Lower leg skin (tissue), 4 donors: ENCODE data around the gene S1PR4. TPM values are rescaled to one million over a fixed set of nuclear protein-coding genes. Genes with fewer than 3 reads are reported as not detected.

ENCODE experiments used
- DNase-seq, 2 donors: peaks; one replicate each; pipeline ENCODE4 v3.0.0-alpha.2; 2019; ENCODE audit warnings: low spot score in 2 of 2
- H3K4me3 ChIP-seq: fragments of 200-600 bp; sonication (generic); 2 replicates; pipeline ENCODE4 v1.5.1; 2017; ENCODE audit warnings: mild to moderate bottlenecking, low read depth; ENCODE audit not compliant: poor library complexity, severe bottlenecking
- CTCF ChIP-seq, 3 donors: fragments of 450-650 bp; IDR thresholded peaks; one replicate each; pipeline ENCODE4 v1.5.1; 2016; ENCODE audit warnings: antibody characterized with exemption in 3 of 3, mild to moderate bottlenecking in 3 of 3, moderate library complexity in 2 of 3
- POLR2A ChIP-seq, 2 donors: fragments of 450-650 bp; IDR thresholded peaks; one replicate each; pipeline ENCODE4 v1.6.1; 2016 to 2017; ENCODE audit warnings: antibody characterized with exemption in 2 of 2, mild to moderate bottlenecking in 1 of 2, moderate library complexity in 1 of 2
- WGBS, 2 donors: methylation state at CpG; one replicate each; pipeline ENCODE4 v1.1.5; 2018; 5-methylcytosine and 5-hydroxymethylcytosine counted together
- intact Hi-C: fragments of 100-400 bp; cut with DNase I; formaldehyde crosslinking; loops from one replicate; pipeline ENCODE4 v1.15.0; 2023; ENCODE audit warnings: low total_unique reads
- total RNA-seq, 4 donors: library from RNA; depleted of rRNA; stranded (reverse); fragments of >200 nt; gene quantifications; one replicate each; pipeline ENCODE4 v1.1.0, GENCODE V29; 2016

S1PR4 gene
- total RNA-seq, 4 donors from 2014 or later, result 0.19 to 3.4 (median 2.2) TPM; not detected in 1

- TF ChIP-seq POLR2A (IDR thresholded peaks at IDR 0.05) (no peak), CTCF (IDR thresholded peaks at IDR 0.05) (no peak)
- no peak for DNase-seq
- 0% methylated on average over 6 of the region's 9 CpGs for WGBS, 2 donors
- no peak overlapping the region for H3K4me3 ChIP-seq
- intact Hi-C loops, result no loop called here
Observed at GRCh38 chr19:3225169-3225485, 46.6 kb downstream of the S1PR4 start.

GRCh38 chr19:3225677-3226093 is 47.1 kb downstream of the S1PR4 start:
- intact Hi-C loops, result no loop called here
- DNase-seq, result no peak
- H3K4me3 ChIP-seq, result no peak overlapping the region
- 30 to 37% methylated on average over 12 to 15 of the region's 16 CpGs for WGBS, 2 donors
- TF ChIP-seq POLR2A (IDR thresholded peaks at IDR 0.05) (no peak), CTCF (IDR thresholded peaks at IDR 0.05) (no peak)

GRCh38 chr19:3227054-3227626 is 48.6 kb downstream of the S1PR4 start:
- intact Hi-C loops, result no loop called here
- WGBS, 2 donors, result 49 to 60% methylated on average over 12 of the region's 12 CpGs
- no peak for DNase-seq
- H3K4me3 ChIP-seq, result no peak overlapping the region
- TF ChIP-seq POLR2A (IDR thresholded peaks at IDR 0.05) (no peak), CTCF (IDR thresholded peaks at IDR 0.05) (no peak)

- no peak for TF ChIP-seq CTCF (IDR thresholded peaks at IDR 0.05)
- no peak for TF ChIP-seq POLR2A (IDR thresholded peaks at IDR 0.05)
- WGBS, 2 donors, result 54 to 59% methylated on average over 9 of the region's 9 CpGs
- DNase-seq, result no peak
- H3K4me3 ChIP-seq, result no peak overlapping the region
- intact Hi-C loops, result no loop called here
Observed at GRCh38 chr19:3229346-3229743, 50.8 kb downstream of the S1PR4 start.

Other genes with a start within 250 kb of the S1PR4 start
- gene ZNF77, start 233.8 kb upstream of the S1PR4 start, total RNA-seq, result 1 to 10 TPM; 3.7 to 5.9 (median 4.8) TPM
- gene TLE6, start 201.2 kb upstream of the S1PR4 start, total RNA-seq, result 1 to 10 TPM in 2 of 4 donors, not detected in 2; 1.5 to 1.8 TPM
- gene TLE2, start 149.5 kb upstream of the S1PR4 start, total RNA-seq, result 10 to 100 TPM; 25.3 to 40.1 (median 33.5) TPM
- 100 to 1,000 TPM; 329 to 533 (median 387) TPM for gene TLE5, start 116.3 kb upstream of the S1PR4 start, total RNA-seq
- gene GNA11, start 84.4 kb upstream of the S1PR4 start, total RNA-seq, result 10 to 100 TPM; 42.5 to 63.8 (median 56.5) TPM
- 100 to 1,000 TPM in 1 of 4 donors, 10 to 100 TPM in 3; 74.3 to 105 (median 84.2) TPM for gene GNA15, start 42.7 kb upstream of the S1PR4 start, total RNA-seq
- 10 to 100 TPM; 28.4 to 40.4 (median 32.5) TPM for gene NCLN, start 7.2 kb downstream of the S1PR4 start, total RNA-seq
- gene CELF5, start 45.9 kb downstream of the S1PR4 start, total RNA-seq, result under 1 TPM in 2 of 4 donors, not detected in 2; 0.20 to 0.39 TPM
- 100 to 1,000 TPM; 102 to 236 (median 158) TPM for gene NFIC, start 187.8 kb downstream of the S1PR4 start, total RNA-seq